Measurements from ENCODE around the gene HEBP2. TPM values are rescaled to one million over a fixed set of nuclear protein-coding genes. Genes with fewer than 3 reads are reported as not detected.

Gene HEBP2
- total RNA-seq, 1 donor from 2014 or later: 101 TPM

DNA sequence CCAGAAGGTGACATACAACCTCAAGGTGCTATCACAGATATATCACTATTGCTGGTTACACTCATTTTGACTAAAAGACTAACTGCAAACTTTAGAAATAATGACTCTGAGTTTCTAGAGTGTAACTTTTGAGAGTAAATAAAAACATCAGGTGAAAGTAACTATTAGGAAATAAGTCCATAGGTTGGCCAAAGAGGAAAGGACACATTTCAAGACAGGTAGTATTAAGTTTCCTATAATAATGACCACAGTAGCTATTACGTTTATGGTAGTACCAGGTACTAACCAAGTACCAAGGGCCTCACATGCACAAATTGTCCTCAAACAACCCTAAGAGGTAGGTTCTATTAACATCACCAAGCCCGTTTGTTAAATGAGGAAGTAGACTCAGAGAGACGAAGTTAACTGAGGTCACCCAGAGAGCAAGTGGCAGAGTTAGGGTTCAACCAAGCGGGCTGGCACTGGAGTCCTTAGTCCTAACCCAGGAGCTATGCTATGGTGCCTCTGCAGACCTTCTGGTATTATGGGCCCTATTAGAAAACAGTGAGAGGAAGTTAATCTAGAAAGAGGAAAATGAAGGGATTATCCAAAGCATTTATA is 36.8 kb downstream of the HEBP2 start:
- Histone ChIP-seq H3K36me3 (no peaks in the 10 kb centered on the region), H3K9me3 (replicated peaks) (no peaks in the 10 kb centered on the region), H3K4me1 (peaks cover 54% of the 10 kb centered on the region), H3K27me3 (ENCODE audit: low read depth) (no peaks in the 10 kb centered on the region), H3K27ac (replicated peaks) (peak overlapping the region; percentile 64), H3K4me3 (no peak overlapping the region)
- no peak for DNase-seq
- intact Hi-C loops (cut with micrococcal nuclease): no loop called here
- TF ChIP-seq, protein P1, sequence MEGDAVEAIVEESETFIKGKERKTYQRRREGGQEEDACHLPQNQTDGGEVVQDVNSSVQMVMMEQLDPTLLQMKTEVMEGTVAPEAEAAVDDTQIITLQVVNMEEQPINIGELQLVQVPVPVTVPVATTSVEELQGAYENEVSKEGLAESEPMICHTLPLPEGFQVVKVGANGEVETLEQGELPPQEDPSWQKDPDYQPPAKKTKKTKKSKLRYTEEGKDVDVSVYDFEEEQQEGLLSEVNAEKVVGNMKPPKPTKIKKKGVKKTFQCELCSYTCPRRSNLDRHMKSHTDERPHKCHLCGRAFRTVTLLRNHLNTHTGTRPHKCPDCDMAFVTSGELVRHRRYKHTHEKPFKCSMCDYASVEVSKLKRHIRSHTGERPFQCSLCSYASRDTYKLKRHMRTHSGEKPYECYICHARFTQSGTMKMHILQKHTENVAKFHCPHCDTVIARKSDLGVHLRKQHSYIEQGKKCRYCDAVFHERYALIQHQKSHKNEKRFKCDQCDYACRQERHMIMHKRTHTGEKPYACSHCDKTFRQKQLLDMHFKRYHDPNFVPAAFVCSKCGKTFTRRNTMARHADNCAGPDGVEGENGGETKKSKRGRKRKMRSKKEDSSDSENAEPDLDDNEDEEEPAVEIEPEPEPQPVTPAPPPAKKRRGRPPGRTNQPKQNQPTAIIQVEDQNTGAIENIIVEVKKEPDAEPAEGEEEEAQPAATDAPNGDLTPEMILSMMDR (IDR thresholded peaks at IDR 0.05; ENCODE audit: borderline replicate concordance): no peak

DNA sequence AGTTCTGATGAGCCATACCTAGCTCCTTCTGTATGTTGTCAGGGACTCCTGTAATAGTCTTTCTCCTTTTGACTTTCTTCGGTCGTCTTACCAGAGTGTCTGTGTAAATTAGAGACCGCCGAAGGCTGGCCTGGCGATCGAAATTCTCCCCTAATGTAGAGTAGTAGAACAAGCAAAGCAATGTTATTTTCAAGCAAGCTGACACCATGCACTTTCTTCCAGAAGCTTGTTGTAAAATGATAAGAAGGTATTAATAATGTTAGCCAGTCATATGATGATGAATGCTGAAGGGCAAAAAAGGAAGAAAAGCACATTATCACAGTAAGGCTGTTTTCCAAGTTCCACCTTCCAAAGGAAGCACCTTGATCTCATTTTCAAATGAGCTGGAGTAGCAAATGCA is 37.9 kb downstream of the HEBP2 start:
- Histone ChIP-seq H3K4me3 (peak overlapping the region; percentile 15), H3K36me3 (peaks cover 10% of the 10 kb centered on the region), H3K9me3 (replicated peaks) (no peaks in the 10 kb centered on the region), H3K27me3 (ENCODE audit: low read depth) (no peaks in the 10 kb centered on the region), H3K27ac (replicated peaks) (peak overlapping the region; percentile 64), H3K4me1 (peaks cover 44% of the 10 kb centered on the region)
- TF ChIP-seq, protein P1 (IDR thresholded peaks at IDR 0.05; ENCODE audit: borderline replicate concordance): no peak
- DNase-seq: no peak
- intact Hi-C loops (cut with micrococcal nuclease): no loop called here

DNA sequence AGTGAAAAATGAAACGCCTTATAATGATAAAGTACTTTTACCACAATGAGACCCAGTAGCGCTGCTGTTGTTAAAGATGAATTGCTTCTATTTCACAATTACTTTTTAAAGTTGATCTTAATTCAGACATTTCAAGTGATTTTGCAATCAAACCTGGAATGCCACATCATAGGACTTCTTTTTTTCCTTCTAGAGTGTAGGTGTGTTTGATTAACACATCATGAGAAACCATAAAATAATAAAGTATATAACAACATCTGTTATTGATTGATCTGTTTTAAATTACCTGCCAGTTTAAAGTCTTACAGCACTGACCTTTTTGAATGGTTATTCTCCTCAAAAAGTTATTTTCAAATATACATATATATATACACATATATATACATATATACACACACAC is 38.6 kb downstream of the HEBP2 start:
- H3K27ac ChIP-seq (replicated peaks): peak overlapping the region; percentile 64
- peaks cover 10% of the 10 kb centered on the region for H3K36me3 ChIP-seq
- TF ChIP-seq, protein P1 (IDR thresholded peaks at IDR 0.05; ENCODE audit: borderline replicate concordance): no peak
- no peaks in the 10 kb centered on the region for H3K27me3 ChIP-seq (ENCODE audit: low read depth)
- H3K4me1 ChIP-seq: peaks cover 41% of the 10 kb centered on the region
- DNase-seq: no peak
- intact Hi-C loops (cut with micrococcal nuclease): no loop called here
- no peak overlapping the region for H3K4me3 ChIP-seq
- H3K9me3 ChIP-seq (replicated peaks): no peaks in the 10 kb centered on the region

DNA sequence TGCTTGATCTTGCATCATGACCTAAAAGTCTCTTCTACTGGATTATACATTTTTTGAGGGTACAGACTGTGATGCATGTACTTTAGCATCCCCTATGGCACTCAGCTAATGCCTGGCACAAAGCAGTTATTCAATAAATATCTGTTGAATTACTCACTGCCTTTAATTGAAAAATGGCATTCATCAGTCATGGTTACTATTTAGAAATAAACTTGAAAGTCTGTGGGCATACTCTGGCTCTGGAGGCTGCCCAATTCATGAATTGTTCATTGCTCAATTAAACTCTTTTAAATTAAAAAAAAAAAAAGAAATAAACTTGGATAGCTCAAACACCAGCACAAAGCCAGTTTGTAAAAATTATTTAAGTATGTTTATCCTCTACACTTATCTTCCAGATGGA is 40.0 kb downstream of the HEBP2 start:
- Histone ChIP-seq H3K4me1 (peaks cover 33% of the 10 kb centered on the region), H3K4me3 (no peak overlapping the region), H3K27me3 (ENCODE audit: low read depth) (no peaks in the 10 kb centered on the region), H3K27ac (replicated peaks) (no peak overlapping the region), H3K36me3 (peaks cover 10% of the 10 kb centered on the region), H3K9me3 (replicated peaks) (no peaks in the 10 kb centered on the region)
- intact Hi-C loops (cut with micrococcal nuclease): no loop called here
- TF ChIP-seq, protein P1 (IDR thresholded peaks at IDR 0.05; ENCODE audit: borderline replicate concordance): no peak
- DNase-seq: no peak

DNA sequence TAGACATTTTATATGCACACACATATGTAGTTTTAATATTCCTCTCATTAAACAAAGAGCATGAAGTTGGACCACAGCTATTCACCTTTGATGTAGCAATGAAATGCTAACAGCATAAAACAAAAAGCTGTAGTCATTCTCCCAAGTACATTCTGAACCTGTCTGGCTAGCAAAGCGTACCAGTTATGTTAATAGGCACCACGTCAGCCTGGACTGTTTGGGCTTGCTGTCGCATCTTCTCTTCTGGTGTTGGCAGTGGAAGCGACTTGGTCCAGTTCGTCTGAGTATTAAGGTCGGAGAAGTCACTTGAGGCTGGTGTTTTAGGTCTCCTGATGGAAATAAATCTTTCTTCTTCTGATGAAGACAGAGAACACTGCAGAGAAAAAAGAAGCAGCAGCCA is 42.8 kb downstream of the HEBP2 start:
- Histone ChIP-seq H3K27ac (replicated peaks) (peak overlapping the region; percentile 4), H3K27me3 (ENCODE audit: low read depth) (no peaks in the 10 kb centered on the region), H3K36me3 (peaks cover 12% of the 10 kb centered on the region), H3K4me3 (no peak overlapping the region), H3K4me1 (peaks cover 14% of the 10 kb centered on the region), H3K9me3 (replicated peaks) (no peaks in the 10 kb centered on the region)
- no peak for DNase-seq
- TF ChIP-seq, protein P1 (IDR thresholded peaks at IDR 0.05; ENCODE audit: borderline replicate concordance): no peak
- intact Hi-C loops (cut with micrococcal nuclease): no loop called here

All from left ventricle myocardium inferior (tissue), 1 donor.